Glutamatergic neuron (in vitro differentiated cells): Measurements from ENCODE around the gene CMTR1. TPM values are rescaled to one million over a fixed set of nuclear protein-coding genes. Genes with fewer than 3 reads are reported as not detected.
"Not testable (repeated sequence)": the region's sequence is repeated elsewhere in the genome, so short reads cannot be mapped to it uniquely, and the experiment has no call there.

Experiments used
- DNase-seq: peaks from one replicate; pipeline ENCODE4 v3.0.0; 2022
- H3K27ac Mint-ChIP-seq: one replicate; pipeline ENCODE4 v1.8.0; 2020; ENCODE audit warnings: mild to moderate bottlenecking, mixed read lengths, inconsistent platforms; ENCODE audit not compliant: unreplicated experiment
- H3K27me3 Mint-ChIP-seq: one replicate; pipeline ENCODE4 v1.8.0; 2020; ENCODE audit warnings: mild to moderate bottlenecking, moderate library complexity, mixed read lengths, inconsistent platforms; ENCODE audit not compliant: unreplicated experiment
- H3K36me3 Mint-ChIP-seq: one replicate; pipeline ENCODE4 v1.8.0; 2020; ENCODE audit warnings: mild to moderate bottlenecking, mixed read lengths, inconsistent platforms; ENCODE audit not compliant: unreplicated experiment
- H3K4me1 Mint-ChIP-seq: one replicate; pipeline ENCODE4 v1.8.0; 2020; ENCODE audit warnings: mild to moderate bottlenecking, low read depth, mixed read lengths, inconsistent platforms; ENCODE audit not compliant: unreplicated experiment
- H3K4me3 Mint-ChIP-seq: one replicate; pipeline ENCODE4 v1.8.0; 2020; ENCODE audit warnings: mild to moderate bottlenecking, mixed read lengths, inconsistent platforms; ENCODE audit not compliant: unreplicated experiment
- H3K9me3 Mint-ChIP-seq: one replicate; pipeline ENCODE4 v1.8.0; 2020; ENCODE audit warnings: mild to moderate bottlenecking, moderate library complexity, mixed read lengths, inconsistent platforms; ENCODE audit not compliant: unreplicated experiment
- total RNA-seq: library from RNA; stranded (reverse); fragmentation: NEBNext Ultra II Directional; extraction: Animal tissue kit (Norgen Biotek cat#: 25700); gene quantifications from one replicate; pipeline ENCODE4 v1.2.1, GENCODE V29; 2021; ENCODE audit not compliant: unreplicated experiment
- TF ChIP-seq, protein P1 (sequence below): fragments of 200-600 bp; sonication (generic); IDR thresholded peaks from one replicate; pipeline ENCODE4 v1.5.0; 2021; ENCODE audit not compliant: partially characterized antibody, unreplicated experiment

Gene CMTR1
- total RNA-seq, 1 donor from 2014 or later: 61.6 TPM

DNA sequence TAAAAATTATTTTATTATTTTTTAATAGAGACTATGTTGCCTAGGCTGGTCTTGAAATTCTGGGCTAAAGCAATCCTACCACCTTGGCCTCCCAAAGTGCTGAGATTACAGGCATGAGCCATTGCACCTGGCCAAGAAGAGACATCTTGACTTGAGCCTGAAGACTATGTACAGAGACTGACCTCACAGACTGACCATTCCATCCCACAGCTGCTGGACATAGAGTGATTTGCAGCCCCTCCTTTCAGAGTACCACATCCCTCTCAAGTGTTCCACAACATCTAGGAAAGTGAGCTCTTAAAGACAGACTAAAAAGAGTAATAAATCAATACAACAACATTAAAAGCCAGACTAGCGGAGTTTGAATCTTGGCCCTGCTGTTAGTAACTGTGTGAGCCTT lies 40.2 kb upstream of the CMTR1 start:
- Mint-ChIP-seq H3K4me1 (peaks cover 5% of the 10 kb centered on the region), H3K9me3 (no peaks in the 10 kb centered on the region), H3K36me3 (no peaks in the 10 kb centered on the region), H3K27me3 (no peaks in the 10 kb centered on the region), H3K4me3 (no peak overlapping the region), H3K27ac (no peak overlapping the region)
- no peak for DNase-seq
- TF ChIP-seq, protein P1, sequence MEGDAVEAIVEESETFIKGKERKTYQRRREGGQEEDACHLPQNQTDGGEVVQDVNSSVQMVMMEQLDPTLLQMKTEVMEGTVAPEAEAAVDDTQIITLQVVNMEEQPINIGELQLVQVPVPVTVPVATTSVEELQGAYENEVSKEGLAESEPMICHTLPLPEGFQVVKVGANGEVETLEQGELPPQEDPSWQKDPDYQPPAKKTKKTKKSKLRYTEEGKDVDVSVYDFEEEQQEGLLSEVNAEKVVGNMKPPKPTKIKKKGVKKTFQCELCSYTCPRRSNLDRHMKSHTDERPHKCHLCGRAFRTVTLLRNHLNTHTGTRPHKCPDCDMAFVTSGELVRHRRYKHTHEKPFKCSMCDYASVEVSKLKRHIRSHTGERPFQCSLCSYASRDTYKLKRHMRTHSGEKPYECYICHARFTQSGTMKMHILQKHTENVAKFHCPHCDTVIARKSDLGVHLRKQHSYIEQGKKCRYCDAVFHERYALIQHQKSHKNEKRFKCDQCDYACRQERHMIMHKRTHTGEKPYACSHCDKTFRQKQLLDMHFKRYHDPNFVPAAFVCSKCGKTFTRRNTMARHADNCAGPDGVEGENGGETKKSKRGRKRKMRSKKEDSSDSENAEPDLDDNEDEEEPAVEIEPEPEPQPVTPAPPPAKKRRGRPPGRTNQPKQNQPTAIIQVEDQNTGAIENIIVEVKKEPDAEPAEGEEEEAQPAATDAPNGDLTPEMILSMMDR: no peak

DNA sequence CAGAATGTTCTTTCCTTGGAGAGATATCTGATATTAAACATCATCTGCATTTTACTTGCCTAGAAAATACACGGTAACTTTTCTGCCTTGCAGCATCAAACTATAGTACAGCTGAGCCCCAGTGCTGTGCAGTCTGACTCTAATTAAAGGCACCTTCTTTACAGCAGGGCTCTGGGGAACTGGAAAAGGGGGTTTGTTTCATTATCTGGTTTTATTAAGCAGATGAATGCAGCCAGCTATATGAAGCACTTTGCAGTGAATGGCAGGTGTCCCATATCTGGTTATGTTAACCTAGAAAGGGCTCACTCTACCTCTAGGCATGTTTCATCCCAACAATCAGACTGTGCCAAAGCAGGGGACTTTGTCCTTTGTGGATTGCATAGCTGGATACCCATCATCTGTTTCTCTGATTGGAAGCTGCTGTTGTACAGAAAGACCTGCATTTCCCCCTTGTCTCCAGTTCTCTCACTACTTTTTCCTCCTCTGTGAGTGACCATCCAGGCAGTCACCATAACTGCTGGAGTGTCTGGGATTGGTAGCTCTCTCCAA lies 39.6 kb upstream of the CMTR1 start:
- Mint-ChIP-seq H3K27me3 (no peaks in the 10 kb centered on the region), H3K27ac (no peak overlapping the region), H3K36me3 (no peaks in the 10 kb centered on the region), H3K4me1 (peaks cover 5% of the 10 kb centered on the region), H3K9me3 (no peaks in the 10 kb centered on the region), H3K4me3 (no peak overlapping the region)
- TF ChIP-seq, protein P1: no peak
- no peak for DNase-seq

DNA sequence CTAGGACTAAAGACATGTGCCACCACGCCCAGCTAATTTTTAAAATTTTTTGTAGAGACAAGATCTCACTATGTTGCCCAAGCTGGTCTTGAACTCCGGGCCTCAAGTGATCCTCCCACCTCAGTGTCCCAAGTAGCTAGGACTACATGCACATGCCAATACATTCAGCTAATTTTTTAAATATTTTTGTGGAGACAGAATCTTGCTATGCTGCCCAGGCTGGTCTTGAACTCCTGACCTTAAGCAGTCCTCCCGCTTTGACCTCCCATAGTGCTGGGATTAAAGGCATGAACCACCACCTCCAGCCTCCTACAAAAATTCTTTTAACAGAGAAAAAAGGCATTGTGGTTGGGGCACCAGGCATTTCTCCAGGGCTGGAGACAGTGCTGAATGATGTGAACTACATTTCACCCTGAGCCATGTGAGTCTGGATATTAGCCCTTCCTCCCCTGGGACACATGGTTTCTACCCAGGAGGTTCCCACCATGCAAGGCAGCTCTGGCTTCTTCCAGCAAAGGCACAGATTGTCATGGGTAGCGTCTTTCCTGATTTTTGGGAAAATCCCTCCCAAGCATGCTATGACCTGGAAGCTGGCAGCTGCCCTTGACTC lies 36.3 kb upstream of the CMTR1 start:
- peaks cover 5% of the 10 kb centered on the region for H3K4me1 Mint-ChIP-seq
- peaks cover 5% of the 10 kb centered on the region for H3K36me3 Mint-ChIP-seq
- H3K4me3 Mint-ChIP-seq: no peak overlapping the region
- peaks cover 2% of the 10 kb centered on the region for H3K27me3 Mint-ChIP-seq
- no peak for DNase-seq
- H3K9me3 Mint-ChIP-seq: peaks cover 3% of the 10 kb centered on the region
- no peak overlapping the region for H3K27ac Mint-ChIP-seq
- TF ChIP-seq, protein P1: no peak

DNA sequence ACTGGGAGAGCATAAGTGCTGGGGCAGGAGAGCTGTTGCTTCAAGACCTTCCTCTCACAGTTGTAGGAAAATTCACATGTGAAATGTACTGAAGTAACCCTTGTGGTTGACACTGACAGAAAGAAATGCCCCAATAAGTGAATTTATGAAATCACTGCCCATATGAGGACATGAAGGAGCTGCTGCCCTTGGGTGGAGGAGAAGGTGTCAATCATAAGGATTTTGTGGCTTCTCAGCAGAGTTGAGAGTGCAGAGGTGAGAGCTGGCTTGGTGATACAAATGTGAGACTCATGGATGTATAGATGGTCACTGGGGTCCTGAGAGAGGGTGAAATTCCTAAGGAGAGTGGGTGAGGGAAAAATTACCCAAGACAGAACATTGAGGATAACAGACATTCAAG lies 33.9 kb upstream of the CMTR1 start:
- Mint-ChIP-seq H3K9me3 (peaks cover 7% of the 10 kb centered on the region), H3K36me3 (peaks cover 5% of the 10 kb centered on the region), H3K4me1 (no peaks in the 10 kb centered on the region), H3K27me3 (peaks cover 2% of the 10 kb centered on the region), H3K4me3 (no peak overlapping the region), H3K27ac (no peak overlapping the region)
- DNase-seq: no peak
- TF ChIP-seq, protein P1: no peak

DNA sequence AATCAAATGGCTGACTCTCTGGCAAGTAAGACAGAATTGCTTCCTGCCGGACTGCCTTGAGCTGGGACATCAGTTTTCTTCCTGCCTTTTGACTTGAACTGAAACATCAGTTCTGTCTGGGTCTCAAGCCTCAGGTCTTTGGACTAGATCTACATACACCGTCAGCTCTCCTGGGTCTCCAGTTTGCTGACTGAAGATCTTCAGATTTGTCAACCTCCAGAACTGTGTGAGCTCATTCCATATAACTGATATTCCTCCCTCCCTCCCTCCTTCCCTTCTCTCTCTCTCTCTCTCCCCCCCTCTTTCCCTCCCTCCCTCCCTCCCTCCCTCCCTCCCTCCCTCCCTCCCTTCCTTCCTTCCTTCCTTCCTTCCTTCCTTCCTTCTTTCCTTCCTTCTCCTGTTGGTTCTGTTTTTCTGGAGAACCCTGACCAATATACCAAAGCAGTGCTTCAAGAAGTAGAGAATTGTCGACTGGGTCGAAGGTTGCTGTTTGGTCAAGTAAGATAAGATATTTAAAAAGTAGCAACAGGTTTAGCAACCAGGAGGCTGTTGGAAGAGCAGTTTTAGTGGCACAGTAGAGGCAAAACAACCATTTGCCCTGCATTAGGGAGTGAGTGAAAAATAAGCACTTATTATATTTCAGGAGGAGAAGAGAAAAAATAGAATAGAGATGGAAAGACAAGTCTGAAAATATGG lies 33.1 kb upstream of the CMTR1 start:
- Mint-ChIP-seq H3K27ac (no peak overlapping the region), H3K4me3 (no peak overlapping the region), H3K27me3 (peaks cover 2% of the 10 kb centered on the region), H3K4me1 (no peaks in the 10 kb centered on the region), H3K9me3 (peaks cover 7% of the 10 kb centered on the region), H3K36me3 (peaks cover 5% of the 10 kb centered on the region)
- TF ChIP-seq, protein P1: no peak
- no peak for DNase-seq

DNA sequence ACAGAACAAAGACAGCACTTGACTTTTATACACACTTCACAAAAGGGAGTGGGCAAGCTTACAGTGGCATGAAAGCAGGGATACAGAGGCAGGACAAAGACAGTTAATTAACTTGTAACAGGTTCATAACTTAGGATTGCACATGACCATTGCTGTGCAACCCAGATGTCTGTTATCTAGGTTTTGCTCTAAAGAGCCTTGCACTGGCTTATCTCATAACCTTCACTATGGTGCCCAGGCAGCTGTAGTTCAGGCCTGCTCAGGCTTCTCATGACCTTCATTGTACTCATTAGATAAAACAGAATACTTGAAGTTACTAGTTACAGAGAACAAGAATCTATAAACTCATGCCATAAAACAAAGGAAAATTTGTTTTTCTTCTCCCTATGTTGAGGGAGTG lies 31.4 kb upstream of the CMTR1 start:
- H3K27me3 Mint-ChIP-seq, DNase-seq, H3K27ac Mint-ChIP-seq, H3K9me3 Mint-ChIP-seq, H3K4me1 Mint-ChIP-seq, H3K4me3 Mint-ChIP-seq, H3K36me3 Mint-ChIP-seq: not testable (repeated sequence)
